GM12872 (cell line): ENCODE measurements around the gene SOX15.

ENCODE experiments used
- CTCF ChIP-seq: IDR thresholded peaks from 3 replicates; pipeline ENCODE4 v1.5.1; 2011; ENCODE audit warnings: low read depth, mild to moderate bottlenecking, low read length, moderate library complexity; ENCODE audit not compliant: insufficient read depth

SOX15 gene

GRCh38 chr17:7573324-7574080 lies 16.4 kb downstream of the SOX15 start:
- TF ChIP-seq CTCF, result no peak

GRCh38 chr17:7572588-7573323 lies 17.1 kb downstream of the SOX15 start:
- no peak for TF ChIP-seq CTCF

DNA sequence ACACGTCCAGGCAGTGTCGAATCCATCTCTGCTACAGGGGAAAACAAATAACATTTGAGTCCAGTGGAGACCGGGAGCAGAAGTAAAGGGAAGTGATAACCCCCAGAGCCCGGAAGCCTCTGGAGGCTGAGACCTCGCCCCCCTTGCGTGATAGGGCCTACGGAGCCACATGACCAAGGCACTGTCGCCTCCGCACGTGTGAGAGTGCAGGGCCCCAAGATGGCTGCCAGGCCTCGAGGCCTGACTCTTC lies 17.6 kb downstream of the SOX15 start:
- no peak for TF ChIP-seq CTCF

DNA sequence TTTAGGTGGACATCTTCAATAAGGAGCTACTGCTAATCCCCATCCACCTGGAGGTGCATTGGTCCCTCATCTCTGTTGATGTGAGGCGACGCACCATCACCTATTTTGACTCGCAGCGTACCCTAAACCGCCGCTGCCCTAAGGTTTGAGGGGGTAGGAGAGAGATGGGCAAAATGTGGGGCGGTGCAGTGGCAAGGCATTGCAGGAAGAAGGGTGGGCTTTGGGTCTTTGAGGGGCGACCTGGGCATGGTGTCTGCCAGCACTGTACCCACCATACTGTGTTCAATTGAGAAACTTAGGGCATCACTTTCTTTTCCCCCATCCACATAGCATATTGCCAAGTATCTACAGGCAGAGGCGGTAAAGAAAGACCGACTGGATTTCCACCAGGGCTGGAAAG lies 19.5 kb downstream of the SOX15 start:
- no peak for TF ChIP-seq CTCF

GRCh38 chr17:7569571-7569970 lies 20.3 kb downstream of the SOX15 start:
- TF ChIP-seq CTCF, result no peak

- TF ChIP-seq CTCF, result no peak
These were observed 26.6 kb downstream of the SOX15 start for GRCh38 chr17:7563115-7563869.

GRCh38 chr17:7562208-7562605 lies 27.7 kb downstream of the SOX15 start:
- no peak for TF ChIP-seq CTCF
